IMR-90 (cell line): ENCODE results near the gene RNF123.

ENCODE experiments used
- POLR2A ChIP-seq: IDR thresholded peaks from 2 replicates; pipeline ENCODE4 v1.6.1; 2012; ENCODE audit warnings: mild to moderate bottlenecking, low read depth, low read length
- SMC3 ChIP-seq: fragments of 150-350 bp; IDR thresholded peaks from 2 replicates; pipeline ENCODE4 v1.6.1; 2016; ENCODE audit warnings: low read depth, mild to moderate bottlenecking, antibody characterized with exemption, low read length, moderate library complexity
- USF2 ChIP-seq: fragments of 150-350 bp; IDR thresholded peaks from 2 replicates; pipeline ENCODE4 v1.6.1; 2017; ENCODE audit warnings: mild to moderate bottlenecking, antibody characterized with exemption, low read length, low read depth

- TF ChIP-seq POLR2A (no peak), SMC3 (no peak), USF2 (no peak)
These were observed 14.8 kb upstream of the RNF123 start for GRCh38 chr3:49674497-49674983.
